SU-DHL-6 (cell line): ENCODE data around the gene SLC13A5.

Experiments used
- CTCF ChIP-seq: fragments of 200-600 bp; sonication (generic); IDR thresholded peaks from one replicate; pipeline ENCODE4 v1.5.1; 2017; ENCODE audit warnings: antibody characterized with exemption, mild to moderate bottlenecking, low read length, moderate library complexity; ENCODE audit not compliant: insufficient read depth, poor library complexity, severe bottlenecking
- EZH2phosphoT487 ChIP-seq: fragments of 200-600 bp; sonication (generic), shearing (Covaris generic); conservative IDR thresholded peaks from 2 replicates; pipeline ENCODE4 v1.6.1; 2018; ENCODE audit warnings: mild to moderate bottlenecking, antibody characterized with exemption, low read length, moderate library complexity, mixed read lengths

GRCh38 chr17:6651919-6652452 lies 61.2 kb downstream of the SLC13A5 start:
- TF ChIP-seq CTCF (no peak), EZH2phosphoT487 (no peak)
